DMS53 treated with DMSO at 0.1 percent for 48 hours (cell line): Measurements from ENCODE around the gene CXCL9.
"Not testable (repeated sequence)": the region's sequence is repeated elsewhere in the genome, so short reads cannot be mapped to it uniquely, and the experiment has no call there.

Experiments used
- DNase-seq: peaks from one replicate; lab custom pipeline; 2025; ENCODE audit not compliant: unreplicated experiment; lab: John Stamatoyannopoulos, UW

Gene CXCL9

GRCh38 chr4:75962072-75962471, 45.2 kb downstream of the CXCL9 start:
- DNase-seq, result not testable (repeated sequence)

DNA sequence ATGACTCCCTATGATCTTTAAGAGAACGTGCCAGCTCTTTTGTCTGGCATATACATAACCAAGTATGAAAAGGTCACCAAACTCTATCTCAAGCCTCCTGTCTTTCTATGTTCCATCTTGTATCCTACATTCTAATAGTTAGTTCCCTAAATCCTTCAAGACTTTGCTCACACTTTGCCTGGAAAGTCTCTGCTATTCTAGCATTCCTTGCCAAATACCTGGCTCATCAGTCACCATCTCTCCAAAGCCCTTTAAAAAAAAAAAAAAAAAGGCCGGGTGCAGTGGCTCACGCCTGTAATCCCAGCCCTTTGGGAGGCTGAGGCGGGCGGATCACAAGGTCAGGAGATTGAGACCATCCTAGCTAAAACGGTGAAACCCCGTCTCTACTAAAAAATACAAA, 48.8 kb downstream of the CXCL9 start:
- not testable (repeated sequence) for DNase-seq

GRCh38 chr4:75954811-75955210, 52.5 kb downstream of the CXCL9 start:
- not testable (repeated sequence) for DNase-seq

DNA sequence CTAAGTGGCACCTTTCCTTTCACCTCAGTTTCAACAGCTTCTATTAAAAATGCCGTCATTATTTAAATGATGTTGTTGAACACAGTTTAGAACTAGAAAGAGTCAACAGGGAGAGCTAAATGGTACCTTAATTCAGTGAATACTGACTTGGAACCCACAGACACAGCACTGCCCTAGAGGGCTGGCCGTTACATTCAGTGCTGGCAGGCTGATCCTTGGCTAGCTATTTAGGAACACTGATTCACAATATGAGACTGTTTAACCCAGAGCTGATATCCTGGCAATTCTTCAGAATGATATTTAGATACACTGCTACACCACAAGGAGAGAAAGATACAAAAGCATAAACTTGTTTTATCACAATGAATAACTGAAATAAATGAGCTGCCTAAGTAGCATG, 53.8 kb downstream of the CXCL9 start:
- DNase-seq, result no peak
